Effector memory CD8-positive, alpha-beta T cell (primary cell): ENCODE results near the gene OLFM2.

Experiments used
- ATAC-seq: fragments of 150-1000 bp; cut with Tn5 transposase; replicated peaks from 2 replicates; pipeline ENCODE4 v1.10.0; 2021; ENCODE audit warnings: mild to moderate bottlenecking, moderate library complexity
- DNase-seq, 3 experiments: peaks; one replicate each; pipeline ENCODE4 v3.0.0; 2021
- H3K27ac Mint-ChIP-seq, 2 donors: one replicate each; pipeline ENCODE4 v1.8.0; 2022; ENCODE audit warnings: mild to moderate bottlenecking in 2 of 2, mixed read lengths in 2 of 2, moderate library complexity in 2 of 2
- H3K27me3 Mint-ChIP-seq, 2 donors: one replicate each; pipeline ENCODE4 v1.8.0; 2022; ENCODE audit warnings: mixed read lengths in 2 of 2
- H3K36me3 Mint-ChIP-seq: one replicate; pipeline ENCODE4 v1.8.0; 2022; ENCODE audit warnings: mild to moderate bottlenecking, moderate library complexity, mixed read lengths; ENCODE audit not compliant: insufficient read depth
- H3K4me1 Mint-ChIP-seq, 2 donors: one replicate each; pipeline ENCODE4 v1.8.0; 2022; ENCODE audit warnings: low read depth in 2 of 2, mixed read lengths in 2 of 2
- H3K4me3 Mint-ChIP-seq, 2 donors: one replicate each; pipeline ENCODE4 v1.8.0; 2022; ENCODE audit warnings: mild to moderate bottlenecking in 2 of 2, mixed read lengths in 2 of 2, moderate library complexity in 2 of 2
- H3K9me3 Mint-ChIP-seq, 2 donors: one replicate each; pipeline ENCODE4 v1.8.0; 2022; ENCODE audit warnings: mixed read lengths in 2 of 2
- total RNA-seq, 9 experiments: gene quantifications; one replicate each; lab custom pipeline; 2026; lab: John Stamatoyannopoulos, UW

Gene OLFM2
- total RNA-seq, result 0 to 4.8 (median 1.4) reads per million in 9 experiments

DNA sequence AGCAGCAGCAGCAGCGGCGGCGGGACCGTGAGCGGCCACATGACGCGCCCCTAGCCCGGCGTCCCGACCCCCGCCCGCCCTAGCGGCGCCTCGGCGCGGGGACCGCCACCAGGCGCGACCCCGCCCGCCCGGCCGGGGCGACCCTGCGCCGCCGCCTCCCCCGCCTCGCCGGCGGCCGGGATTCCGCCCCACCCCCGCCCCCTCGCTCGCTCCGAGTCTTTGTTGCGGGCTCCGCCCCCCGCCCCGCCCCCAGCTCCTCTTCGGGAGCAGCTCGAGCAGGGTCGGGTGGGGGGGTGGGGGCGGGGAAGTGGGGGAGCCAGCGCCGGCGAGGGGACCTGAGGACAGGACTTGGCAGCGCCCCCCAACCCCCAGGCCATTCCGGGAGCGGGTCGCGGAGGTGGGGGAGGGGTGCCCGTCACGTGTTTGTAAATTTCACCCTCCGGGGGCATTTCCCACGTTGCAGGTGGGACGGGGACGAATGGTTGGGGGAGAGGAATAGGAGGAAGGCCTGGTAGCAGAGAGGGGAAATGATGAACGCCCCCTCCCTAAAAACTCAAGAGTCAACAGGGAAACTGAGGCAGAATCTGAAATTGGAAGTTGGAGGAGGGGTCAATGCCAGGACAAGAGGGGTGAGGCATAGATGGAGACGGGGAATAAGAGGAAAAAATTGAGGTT, at the start of gene OLFM2:
Gene OLFM2, minus strand, starts transcription at position 190 of the 675 bp plus-strand sequence. Its CDS starts 149 bp downstream, at position 41.
- H3K4me1 Mint-ChIP-seq, result peaks cover 19 to 24% of the 10 kb centered on the region in 2 donors
- no peak within 1 kb of the TSS for H3K27ac Mint-ChIP-seq
- ATAC-seq (no peak), DNase-seq (no peak)
- peak within 1 kb of the TSS; percentile 78 to 82 for H3K4me3 Mint-ChIP-seq
- no peaks in the 10 kb centered on the region for H3K9me3 Mint-ChIP-seq
- peaks cover 68 to 84% of the 10 kb centered on the region in 2 donors for H3K27me3 Mint-ChIP-seq
- peaks cover 6% of the 10 kb centered on the region for H3K36me3 Mint-ChIP-seq

DNA sequence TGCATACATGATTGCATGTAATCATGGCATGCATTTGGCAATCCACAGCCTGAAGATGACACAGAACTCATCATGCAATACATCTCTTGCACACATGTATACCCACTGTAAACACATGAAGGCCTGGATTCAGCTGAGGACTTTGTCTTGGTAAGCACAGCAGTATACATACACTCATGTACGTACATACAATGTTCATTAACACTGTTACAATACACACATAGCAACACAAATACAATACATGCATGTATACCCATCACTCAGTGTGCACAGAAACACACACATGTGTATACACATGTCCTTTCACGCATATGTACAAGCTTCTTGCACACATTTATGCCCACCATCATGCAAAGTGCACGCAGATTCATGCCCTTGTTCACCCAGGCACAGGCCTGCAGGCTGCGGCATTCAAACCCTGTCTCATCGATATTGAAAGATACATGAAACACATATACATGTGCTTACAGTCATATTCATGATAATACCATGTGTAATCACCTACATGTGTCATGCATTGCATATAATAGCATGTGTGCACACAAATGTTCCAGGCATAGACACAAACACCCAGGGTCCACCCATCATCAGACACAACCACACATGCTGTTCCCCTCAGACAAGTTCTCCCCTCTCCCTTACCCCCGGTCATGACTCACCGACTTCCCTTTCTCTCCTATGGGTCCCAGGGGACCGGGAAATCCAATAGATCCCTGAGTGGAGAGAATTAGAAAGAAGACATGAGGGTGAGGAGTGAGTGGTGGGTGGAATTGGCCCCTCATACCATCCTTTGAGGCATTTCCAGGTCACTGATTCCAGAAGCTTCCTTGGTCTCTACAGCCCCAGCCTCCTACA, 45.3 kb upstream of the OLFM2 start:
- no peak overlapping the region for H3K4me3 Mint-ChIP-seq
- H3K9me3 Mint-ChIP-seq, result no peaks in the 10 kb centered on the region
- H3K27ac Mint-ChIP-seq, result peak overlapping the region in 1 of 2 donors; percentile 11
- H3K27me3 Mint-ChIP-seq, result peaks cover 15 to 16% of the 10 kb centered on the region in 2 donors
- no peaks in the 10 kb centered on the region for H3K4me1 Mint-ChIP-seq
- peaks cover 49% of the 10 kb centered on the region for H3K36me3 Mint-ChIP-seq
- no peak for ATAC-seq
- DNase-seq, result no peak

DNA sequence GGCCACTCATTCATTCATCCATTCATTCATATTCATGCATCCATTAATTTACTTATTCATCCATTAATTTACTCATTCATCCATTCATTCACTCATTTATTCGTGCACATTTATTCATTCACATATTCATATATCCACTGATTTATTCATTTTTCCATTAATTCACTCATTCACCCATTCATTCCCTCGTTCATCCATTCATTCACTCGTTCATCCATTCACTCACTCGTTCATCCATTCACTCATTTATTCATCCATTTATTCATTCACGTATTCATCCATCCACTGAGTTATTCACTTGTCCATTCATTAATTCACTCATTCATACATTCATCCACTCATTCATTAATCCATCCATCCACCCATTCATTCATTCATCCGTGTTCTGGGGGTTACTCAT, 35.8 kb upstream of the OLFM2 start:
- no peaks in the 10 kb centered on the region for H3K36me3 Mint-ChIP-seq
- H3K27ac Mint-ChIP-seq, result no peak overlapping the region

DNA sequence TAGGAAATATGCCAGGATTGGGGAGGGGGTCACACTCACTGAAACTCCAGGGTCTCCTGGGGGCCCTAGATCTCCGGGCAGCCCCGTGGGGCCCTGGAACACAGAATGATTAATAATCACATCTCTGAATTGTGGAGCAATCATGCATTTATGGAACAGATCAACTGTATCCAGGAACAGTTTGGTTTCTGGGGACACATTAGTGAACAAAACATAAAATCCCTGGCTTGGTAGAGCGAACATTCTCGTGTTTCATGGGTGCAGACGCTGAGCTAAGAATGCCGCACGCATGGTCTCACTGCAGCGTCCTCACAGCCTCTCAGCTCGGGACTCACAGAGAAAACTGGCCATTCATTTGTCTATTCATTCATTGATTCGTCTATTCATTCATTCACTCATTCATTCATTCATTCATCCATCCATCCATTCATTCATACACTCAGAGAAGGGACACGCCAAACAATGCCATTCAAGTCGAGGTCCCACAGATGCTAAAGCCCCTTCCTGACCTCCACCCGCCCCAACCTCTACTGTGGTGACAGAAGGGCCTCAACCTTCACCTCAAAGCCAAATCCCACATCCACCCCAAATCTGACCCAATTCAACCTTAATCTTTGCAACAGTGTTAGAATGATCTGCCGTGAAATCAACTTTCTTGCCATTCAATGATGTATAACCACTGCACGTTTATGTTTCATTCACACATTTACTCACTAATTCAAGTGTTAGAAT, 35.0 kb upstream of the OLFM2 start:
- H3K27ac Mint-ChIP-seq, result no peak overlapping the region
- H3K4me1 Mint-ChIP-seq, result peaks cover 7 to 11% of the 10 kb centered on the region in 2 donors
- DNase-seq (no peak), ATAC-seq (peak; percentile 44)
- no peak overlapping the region for H3K4me3 Mint-ChIP-seq
- peaks cover 28 to 29% of the 10 kb centered on the region in 2 donors for H3K27me3 Mint-ChIP-seq
- H3K36me3 Mint-ChIP-seq, result peaks cover 4% of the 10 kb centered on the region
- no peaks in the 10 kb centered on the region for H3K9me3 Mint-ChIP-seq

More for the DNA sequence above, 35.8 kb upstream of the OLFM2 start:
- peaks cover 3 to 11% of the 10 kb centered on the region in 2 donors for H3K4me1 Mint-ChIP-seq
- no peak for ATAC-seq
- peaks cover 20 to 22% of the 10 kb centered on the region in 2 donors for H3K27me3 Mint-ChIP-seq
- H3K4me3 Mint-ChIP-seq, result no peak overlapping the region
- DNase-seq, result no peak
- no peaks in the 10 kb centered on the region for H3K9me3 Mint-ChIP-seq

DNA sequence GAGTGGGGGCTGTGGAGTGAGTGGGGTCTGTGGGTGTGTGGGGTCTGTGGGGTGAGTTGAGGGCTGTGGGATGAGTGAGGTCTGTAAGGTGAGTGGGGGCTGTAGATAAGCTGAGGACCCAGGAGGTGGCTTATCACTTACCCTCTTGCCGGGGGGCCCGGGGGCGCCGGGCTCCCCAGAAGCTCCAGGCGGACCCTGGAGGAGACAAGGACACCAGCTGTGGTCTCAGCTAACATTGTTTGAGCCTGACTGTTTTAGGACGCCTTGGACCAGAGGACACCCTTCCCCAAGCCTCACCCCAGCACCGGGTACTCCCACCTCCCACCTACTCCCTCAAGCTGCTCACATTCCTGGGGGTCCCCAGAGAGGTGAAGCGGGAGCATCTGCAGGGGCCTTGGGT, 34.2 kb upstream of the OLFM2 start:
- no peaks in the 10 kb centered on the region for H3K9me3 Mint-ChIP-seq
- peaks cover 7 to 11% of the 10 kb centered on the region in 2 donors for H3K4me1 Mint-ChIP-seq
- DNase-seq (no peak), ATAC-seq (no peak)
- no peak overlapping the region for H3K27ac Mint-ChIP-seq
- no peak overlapping the region for H3K4me3 Mint-ChIP-seq
- peaks cover 35 to 36% of the 10 kb centered on the region in 2 donors for H3K27me3 Mint-ChIP-seq
- H3K36me3 Mint-ChIP-seq, result peaks cover 9% of the 10 kb centered on the region

DNA sequence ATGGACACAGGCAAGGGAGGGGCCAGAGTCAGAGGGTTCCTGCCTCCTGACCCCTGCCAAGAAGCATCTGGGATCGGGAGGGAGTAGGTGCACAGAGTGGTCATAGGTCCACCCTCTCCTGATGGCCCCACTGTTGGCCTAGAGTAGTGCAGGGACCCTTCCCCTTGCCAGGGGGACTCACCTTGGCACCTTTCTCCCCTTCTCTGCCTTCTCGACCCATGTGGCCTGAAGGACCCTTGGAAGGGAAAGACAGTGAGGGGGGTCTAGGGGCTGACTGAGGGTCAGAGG, 33.3 kb upstream of the OLFM2 start:
- Mint-ChIP-seq H3K36me3 (peaks cover 13% of the 10 kb centered on the region), H3K27ac (no peak overlapping the region), H3K4me1 (peaks cover 7 to 11% of the 10 kb centered on the region in 2 donors), H3K27me3 (peaks cover 35 to 39% of the 10 kb centered on the region in 2 donors), H3K4me3 (no peak overlapping the region), H3K9me3 (no peaks in the 10 kb centered on the region)
- DNase-seq (no peak), ATAC-seq (no peak)

DNA sequence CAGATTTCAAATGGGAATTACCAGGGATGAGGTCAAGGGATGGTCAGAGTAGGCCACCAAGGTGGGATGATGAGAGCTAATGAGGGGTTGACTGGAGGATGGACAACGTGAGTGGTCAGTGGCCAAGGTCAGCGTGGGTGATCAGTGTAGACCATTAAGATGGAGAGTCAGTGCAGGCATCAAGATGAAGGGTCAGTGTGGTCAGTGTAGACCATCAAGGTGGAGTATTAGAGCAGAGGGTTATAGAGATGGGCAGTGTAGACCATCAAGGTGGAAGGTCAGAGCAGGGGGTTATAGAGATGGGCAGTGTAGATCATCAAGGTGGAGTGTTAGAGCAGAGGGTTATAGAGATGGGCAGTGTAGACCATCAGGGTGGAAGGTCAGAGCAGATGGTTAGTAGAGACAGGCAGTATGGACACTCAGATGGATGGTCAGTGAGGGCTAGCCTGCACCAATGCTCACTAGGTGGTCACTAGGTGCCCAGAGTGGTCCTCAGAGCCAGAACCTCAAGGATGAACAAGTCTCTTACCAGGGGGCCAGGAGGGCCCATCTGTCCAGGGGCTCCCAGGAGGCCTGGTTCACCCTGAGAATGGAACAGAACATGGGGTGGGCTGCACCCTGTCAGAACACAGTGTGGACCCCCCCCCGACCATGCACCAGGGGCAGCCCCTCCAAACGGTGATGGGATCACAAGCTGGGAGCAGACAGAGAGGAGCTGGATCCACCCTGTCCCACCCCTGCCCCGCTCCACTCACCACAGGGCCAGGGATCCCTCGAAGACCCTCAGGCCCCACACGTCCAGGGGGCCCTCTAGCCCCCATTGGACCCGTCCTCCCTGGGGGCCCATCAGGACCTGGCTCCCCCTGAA, 32.7 kb upstream of the OLFM2 start:
- H3K36me3 Mint-ChIP-seq, result peaks cover 13% of the 10 kb centered on the region
- H3K27me3 Mint-ChIP-seq, result peaks cover 35 to 39% of the 10 kb centered on the region in 2 donors
- ATAC-seq (no peak), DNase-seq (no peak)
- no peak overlapping the region for H3K4me3 Mint-ChIP-seq
- peak overlapping the region in 1 of 2 donors; percentile 35 for H3K27ac Mint-ChIP-seq
- no peaks in the 10 kb centered on the region for H3K9me3 Mint-ChIP-seq
- H3K4me1 Mint-ChIP-seq, result peaks cover 7 to 11% of the 10 kb centered on the region in 2 donors

DNA sequence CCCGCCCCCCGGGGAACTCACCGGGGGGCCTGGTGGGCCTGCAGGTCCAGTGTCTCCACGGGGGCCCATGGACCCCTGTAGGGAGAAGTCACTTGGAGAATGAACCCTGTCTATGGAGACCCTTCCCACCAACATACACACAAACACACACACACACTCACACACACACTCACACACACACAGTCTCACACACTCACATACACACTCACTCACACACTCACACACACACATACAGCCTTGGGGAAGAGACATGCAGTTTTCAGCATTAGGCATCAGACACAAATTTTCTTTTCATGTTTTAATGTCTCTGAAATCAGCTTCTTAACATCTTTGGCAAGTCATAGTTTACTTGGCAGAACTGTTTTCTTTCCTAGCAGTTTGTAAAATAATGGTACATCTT, 31.0 kb upstream of the OLFM2 start:
- no peak for DNase-seq
- H3K36me3 Mint-ChIP-seq, result peaks cover 13% of the 10 kb centered on the region
- H3K4me1 Mint-ChIP-seq, result peaks cover 7 to 11% of the 10 kb centered on the region in 2 donors
- H3K27me3 Mint-ChIP-seq, result peaks cover 41 to 45% of the 10 kb centered on the region in 2 donors
- ATAC-seq, result no peak
- H3K4me3 Mint-ChIP-seq, result no peak overlapping the region
- no peak overlapping the region for H3K27ac Mint-ChIP-seq
- H3K9me3 Mint-ChIP-seq, result no peaks in the 10 kb centered on the region

DNA sequence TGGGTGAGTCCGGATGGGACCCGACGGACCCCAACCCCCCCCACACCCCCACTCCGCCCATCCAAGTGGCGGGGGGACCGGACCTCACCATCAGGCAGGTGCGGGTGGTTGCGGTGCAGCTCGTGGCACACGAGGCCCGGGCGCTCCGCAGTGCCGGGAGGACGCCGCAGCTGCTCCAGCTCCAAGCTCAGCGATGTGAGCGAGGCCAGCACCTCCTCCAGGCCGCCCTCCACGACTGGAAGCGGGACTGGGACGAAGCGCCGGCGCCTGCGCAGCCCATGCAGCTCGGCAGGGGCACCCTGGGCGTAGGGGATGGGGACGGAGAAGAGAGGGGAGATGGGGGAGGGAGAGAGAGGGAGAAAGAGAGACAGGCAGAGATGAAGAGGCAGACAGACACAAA, 30.1 kb upstream of the OLFM2 start:
- peaks cover 16% of the 10 kb centered on the region for H3K36me3 Mint-ChIP-seq
- H3K27ac Mint-ChIP-seq, result no peak overlapping the region
- ATAC-seq, result no peak

DNA sequence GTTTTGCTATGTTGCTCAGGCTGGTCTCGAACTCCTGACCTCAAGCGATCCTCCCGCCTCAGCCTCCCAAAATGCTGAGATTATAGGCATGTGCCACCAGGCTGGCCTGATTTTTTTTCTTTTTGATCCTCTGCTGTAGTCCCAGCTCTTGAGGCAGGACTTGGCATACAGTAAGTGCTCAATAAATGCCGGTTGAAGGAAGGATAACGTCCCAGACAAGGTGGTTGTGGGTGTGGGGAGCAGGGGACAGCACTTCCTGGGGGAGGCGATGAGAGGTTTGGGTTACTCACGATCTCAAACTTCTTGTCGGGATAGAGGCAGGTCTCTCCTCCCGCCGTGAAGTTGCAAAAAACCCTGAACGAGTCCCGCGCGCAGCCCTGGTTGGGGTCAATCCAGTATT, 29.7 kb upstream of the OLFM2 start:
- DNase-seq (no peak), ATAC-seq (no peak)
- H3K36me3 Mint-ChIP-seq, result peaks cover 18% of the 10 kb centered on the region
- H3K9me3 Mint-ChIP-seq, result no peaks in the 10 kb centered on the region
- peaks cover 0 to 4% of the 10 kb centered on the region in 2 donors for H3K4me1 Mint-ChIP-seq
- H3K4me3 Mint-ChIP-seq, result no peak overlapping the region
- peaks cover 45 to 49% of the 10 kb centered on the region in 2 donors for H3K27me3 Mint-ChIP-seq
- no peak overlapping the region for H3K27ac Mint-ChIP-seq

More for the DNA sequence above, 30.1 kb upstream of the OLFM2 start:
- no peak for DNase-seq
- Mint-ChIP-seq H3K27me3 (peaks cover 45 to 47% of the 10 kb centered on the region in 2 donors), H3K4me1 (peaks cover 2 to 5% of the 10 kb centered on the region in 2 donors), H3K4me3 (no peak overlapping the region), H3K9me3 (no peaks in the 10 kb centered on the region)

DNA sequence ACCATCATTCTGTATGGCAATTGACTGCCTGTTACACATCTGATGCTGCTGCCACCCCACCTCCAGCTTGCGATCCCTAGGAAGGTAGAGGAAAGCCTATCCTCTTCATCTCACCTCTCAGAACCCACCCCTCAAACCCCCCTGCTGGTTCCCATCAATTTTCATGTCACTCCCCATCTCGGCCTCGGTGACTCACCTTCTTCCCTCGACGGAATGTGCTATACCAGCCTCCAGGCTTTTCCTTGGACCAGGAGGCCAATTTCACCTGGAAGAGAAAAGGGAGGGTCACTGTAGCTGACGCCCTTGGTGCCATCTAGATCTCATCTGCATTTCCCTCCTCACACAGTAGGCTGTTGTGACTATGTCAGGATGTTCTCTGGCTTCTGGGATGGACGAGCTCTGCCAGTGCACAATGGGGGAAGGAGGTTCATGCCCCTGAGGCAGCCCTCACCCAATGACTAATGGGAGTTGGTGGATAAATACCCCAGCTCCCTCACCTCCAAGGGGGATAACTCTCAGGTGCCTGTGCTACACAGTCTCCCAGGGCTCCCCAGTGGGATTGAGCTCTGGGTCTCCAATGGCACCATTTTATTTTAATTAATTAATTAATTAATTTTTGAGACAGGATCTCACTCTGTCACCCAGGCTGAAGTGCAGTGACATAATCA, 26.4 kb upstream of the OLFM2 start:
- no peaks in the 10 kb centered on the region for H3K9me3 Mint-ChIP-seq
- no peak overlapping the region for H3K4me3 Mint-ChIP-seq
- no peak overlapping the region for H3K27ac Mint-ChIP-seq
- ATAC-seq (no peak), DNase-seq (no peak)
- peaks cover 0 to 4% of the 10 kb centered on the region in 2 donors for H3K4me1 Mint-ChIP-seq
- peaks cover 31 to 46% of the 10 kb centered on the region in 2 donors for H3K27me3 Mint-ChIP-seq
- peaks cover 26% of the 10 kb centered on the region for H3K36me3 Mint-ChIP-seq

DNA sequence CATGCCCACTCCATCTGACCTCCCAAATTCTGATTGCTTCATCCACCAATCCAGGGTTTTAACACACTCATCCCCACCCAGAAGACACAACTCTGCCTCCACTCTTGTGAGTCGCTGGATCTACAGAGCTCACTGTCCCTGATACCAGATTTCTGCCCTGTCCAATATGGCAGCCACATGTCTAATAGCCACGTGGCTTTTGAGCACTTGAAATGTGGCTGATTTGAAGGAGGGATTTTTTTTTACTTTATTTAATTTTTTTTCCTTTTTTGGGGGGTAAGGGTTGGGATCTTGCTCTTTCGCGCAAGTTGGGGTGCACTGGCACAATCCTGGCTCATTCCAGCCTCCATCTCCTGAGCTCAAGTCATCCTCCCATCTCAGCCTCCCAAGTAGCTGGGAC, 24.8 kb upstream of the OLFM2 start:
- no peak for ATAC-seq
- Mint-ChIP-seq H3K4me3 (no peak overlapping the region), H3K27me3 (peaks cover 16 to 32% of the 10 kb centered on the region in 2 donors), H3K27ac (no peak overlapping the region), H3K4me1 (no peaks in the 10 kb centered on the region), H3K9me3 (no peaks in the 10 kb centered on the region), H3K36me3 (peaks cover 23% of the 10 kb centered on the region)
- DNase-seq, result no peak
